HG03571 (cell line): ENCODE measurements around the gene MUC6.
"Not testable (repeated sequence)": the region's sequence is repeated elsewhere in the genome, so short reads cannot be mapped to it uniquely, and the experiment has no call there.

ENCODE experiments used
- ATAC-seq: cut with Tn5 transposase; IDR thresholded peaks from one replicate; pipeline ENCODE4 v1.9.1; 2021; ENCODE audit not compliant: unreplicated experiment

The MUC6 gene

DNA sequence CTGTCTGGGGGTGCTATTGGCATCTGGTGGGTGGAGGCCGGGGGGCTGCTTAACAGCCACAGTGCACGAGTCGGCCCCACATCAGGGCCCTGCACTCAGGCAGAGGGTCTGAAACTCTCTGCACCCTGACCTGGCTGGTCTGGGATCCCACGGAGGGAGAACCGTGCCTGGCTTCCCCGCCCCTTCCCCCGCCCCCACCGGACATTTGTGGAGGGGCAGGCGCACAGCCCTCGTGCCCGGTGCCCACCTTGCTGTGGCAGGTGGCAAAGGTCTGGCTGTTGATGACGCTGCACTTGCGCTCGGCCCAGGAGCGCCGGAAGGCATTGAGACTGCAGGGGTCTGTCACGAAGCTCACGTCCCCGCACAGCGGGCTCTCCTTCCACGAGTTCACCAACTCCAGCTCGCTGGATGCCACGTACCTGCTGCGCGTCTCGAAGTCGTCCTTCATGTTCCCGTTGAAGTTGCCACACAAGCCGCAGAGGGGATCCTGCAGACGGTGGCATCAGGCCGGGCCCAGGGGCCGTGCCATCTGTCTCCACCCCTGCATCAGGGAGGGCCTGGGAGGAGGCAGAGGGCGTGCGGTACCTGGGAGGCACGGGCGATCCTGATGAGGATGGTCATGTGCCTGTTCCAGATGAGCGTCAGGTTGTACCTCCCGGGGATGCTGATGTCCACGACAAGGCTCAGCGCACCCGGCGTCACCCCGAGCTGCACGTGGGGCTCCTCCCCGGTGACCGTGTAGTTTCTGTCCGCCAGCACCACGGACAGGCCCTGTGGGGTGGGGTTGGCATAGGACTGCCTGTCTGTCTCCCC, 11.7 kb downstream of the MUC6 start:
- ATAC-seq = no peak

DNA sequence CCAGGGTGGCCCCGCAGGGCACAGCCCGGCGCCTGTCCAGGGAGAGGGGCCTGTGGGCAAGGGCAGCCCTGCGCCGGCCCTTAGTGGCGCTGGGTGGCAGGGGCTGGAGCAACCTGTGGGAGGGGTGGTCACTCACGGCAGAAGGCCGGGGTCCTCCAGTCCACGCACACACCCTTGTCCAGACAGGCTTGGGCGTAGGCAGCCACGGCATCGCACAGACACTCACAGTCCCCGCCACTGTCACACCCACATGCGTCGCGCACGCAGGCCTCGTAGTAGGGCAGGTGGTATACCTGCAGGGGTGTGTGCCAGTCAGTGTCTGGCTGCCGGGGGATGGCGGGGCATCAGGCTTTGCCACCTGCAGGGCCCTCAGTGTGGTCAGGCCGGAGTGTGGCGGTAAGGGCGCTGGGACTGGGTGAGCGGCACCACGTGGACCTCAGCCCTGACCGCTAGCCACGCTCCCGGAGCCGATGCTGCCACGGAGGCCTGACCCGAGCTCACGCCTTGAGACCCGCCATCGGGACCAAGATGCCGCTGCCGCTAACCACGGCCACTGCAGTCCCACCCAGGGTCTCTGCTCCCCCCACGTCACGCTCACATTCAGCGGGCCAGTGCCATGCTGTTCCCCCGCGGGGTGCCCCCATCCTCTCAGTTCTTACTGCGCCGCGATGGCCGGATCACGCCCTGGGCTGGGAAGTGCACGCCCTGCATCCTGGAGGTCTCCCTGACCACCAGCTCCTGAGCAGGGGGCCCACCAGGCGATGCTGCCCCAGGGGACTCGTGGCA, 12.5 kb downstream of the MUC6 start:
- ATAC-seq = no peak

DNA sequence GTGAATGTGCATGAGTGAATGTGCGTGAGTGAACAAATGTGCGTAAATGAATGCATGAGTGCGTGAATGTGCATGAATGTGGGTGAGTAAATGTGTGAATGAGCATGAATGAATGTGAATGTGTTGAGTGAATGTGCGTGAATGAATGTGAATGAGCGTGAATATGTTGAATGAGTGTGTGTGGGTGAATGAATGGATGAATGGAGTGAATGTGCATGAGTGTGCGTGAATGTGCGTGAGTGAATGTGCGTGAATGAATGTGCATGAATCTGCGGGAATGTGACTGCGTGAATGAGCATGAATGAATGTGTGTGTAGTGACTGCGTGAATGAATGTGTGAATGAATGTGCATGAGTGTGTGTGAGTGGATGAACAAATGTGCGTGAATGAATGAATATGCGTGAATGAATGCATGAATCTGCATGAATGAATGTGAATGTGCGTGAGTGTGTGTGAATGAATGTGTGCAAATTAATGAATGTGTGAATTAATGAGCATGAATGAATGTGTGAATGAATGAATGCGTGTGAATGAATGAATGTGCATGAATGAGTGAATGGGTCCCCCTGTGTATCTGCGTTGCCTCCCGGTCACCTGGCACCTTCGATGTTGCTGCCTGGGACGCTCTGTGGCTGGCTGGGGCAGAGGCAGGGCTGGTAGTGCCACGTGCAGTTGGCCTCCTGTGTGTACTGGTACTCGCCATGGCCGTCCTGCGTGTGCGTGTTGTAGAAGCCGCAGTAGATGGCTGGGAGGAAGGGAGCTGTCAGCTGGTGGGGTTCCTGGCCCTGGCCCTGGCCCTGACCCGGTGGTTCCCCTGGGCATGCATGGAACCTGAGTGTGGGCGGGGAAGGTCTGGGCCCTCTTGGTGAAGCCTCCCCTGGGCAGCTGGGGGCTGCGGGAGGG, 13.4 kb downstream of the MUC6 start:
- ATAC-seq = no peak

DNA sequence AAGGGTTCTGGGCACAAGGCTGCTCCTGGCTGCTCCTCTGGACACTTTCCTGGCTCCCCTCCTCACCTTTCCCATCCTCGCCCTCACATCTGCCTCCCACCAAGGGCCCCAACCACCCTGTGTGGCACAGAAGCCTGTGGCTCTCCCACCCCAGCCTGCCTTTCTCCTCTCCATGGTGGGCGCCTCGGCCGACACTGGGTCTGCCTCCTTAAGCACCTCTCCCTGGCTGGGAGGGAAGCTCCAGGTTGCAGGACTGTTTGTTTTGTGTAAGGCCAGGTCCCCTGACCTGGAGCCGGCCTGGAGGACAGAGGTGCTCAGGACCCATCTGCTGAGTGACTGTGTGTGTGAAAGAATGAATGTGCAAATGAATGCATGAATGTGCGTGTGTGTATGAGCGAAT, 14.1 kb downstream of the MUC6 start:
- ATAC-seq = no peak

DNA sequence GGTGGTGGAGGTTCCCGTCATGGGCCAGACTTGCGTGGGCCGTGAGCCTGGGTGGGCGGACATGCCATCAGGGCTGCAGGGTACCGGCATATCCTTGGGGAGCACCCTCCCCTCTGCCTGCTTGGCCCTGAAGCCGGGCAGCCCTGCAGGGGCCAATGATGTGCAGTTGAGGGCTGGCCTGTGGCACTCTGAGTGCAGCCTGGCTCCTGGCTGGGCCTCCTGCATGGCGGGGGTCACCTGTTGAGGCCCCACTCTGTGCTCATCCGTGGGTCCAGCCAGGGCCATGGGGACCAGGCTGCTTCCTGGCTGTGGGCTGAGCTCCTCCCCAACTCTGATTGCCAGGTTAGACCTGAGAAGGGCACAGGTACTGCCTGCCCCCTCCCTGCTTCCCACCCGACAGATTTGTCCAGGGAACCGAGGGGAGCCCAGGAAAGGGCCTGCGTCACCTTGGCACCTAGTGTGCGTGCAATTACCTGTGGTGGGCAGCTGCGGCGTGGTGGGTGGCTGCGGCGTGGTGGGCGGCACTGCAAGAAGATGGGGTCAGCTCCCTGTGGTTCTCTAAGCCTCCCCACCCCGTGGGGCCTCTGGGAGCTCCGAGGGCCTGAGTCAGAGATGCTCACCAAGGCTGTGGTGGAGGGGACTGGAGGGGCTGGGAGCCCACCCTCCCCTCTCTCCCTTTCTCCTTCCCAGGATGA, 16.2 kb downstream of the MUC6 start:
- ATAC-seq = no peak

DNA sequence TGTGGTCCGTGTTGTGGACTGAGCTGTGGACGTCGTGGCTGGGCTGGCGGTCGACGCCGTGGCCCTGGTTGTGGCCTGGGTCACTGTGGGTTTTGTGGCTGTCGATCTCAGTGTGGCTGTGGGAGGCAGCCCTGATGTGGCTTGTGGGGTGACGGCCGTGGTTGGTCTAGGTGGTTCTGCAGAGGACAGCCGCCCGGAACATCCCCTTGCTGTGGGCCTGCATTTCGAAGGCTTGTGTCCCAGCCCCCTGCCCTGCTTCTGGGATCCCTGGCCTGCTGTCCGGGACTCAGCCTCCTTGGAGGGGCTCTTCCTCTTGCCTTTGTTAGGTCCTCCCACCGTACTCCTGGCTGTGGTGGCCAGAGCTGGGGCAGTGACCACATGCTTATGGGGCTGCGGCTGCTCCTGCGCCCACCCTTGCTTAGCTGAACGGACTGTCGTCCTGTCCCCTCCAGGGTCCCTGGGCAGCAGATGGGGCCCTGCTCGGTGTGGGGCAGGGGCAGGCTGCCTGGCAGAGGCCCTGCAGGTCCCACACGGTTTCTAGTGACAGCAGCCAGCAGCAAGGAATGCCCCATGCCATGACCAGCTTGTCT, 17.1 kb downstream of the MUC6 start:
- ATAC-seq = no peak

DNA sequence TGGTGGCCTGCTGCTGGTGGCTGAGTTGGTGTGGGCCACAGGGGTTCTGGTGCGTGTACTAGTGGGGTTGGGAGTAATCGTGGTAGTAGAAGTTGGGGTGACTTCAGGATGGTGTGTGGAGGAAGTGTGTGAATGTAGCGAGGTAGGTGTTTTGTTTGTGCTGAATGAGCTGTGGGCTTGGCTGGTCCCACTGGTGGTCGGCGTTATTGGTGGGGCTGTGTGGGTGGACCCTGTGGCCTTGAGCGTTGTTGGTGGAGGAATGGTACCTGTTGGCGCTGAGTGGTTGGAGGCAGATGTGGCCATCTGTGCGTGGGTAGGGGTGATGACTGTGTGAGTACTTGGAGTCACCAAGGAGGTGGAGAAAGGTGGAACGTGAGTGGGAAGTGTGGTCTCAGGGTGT, 18.4 kb downstream of the MUC6 start:
- ATAC-seq = no peak

DNA sequence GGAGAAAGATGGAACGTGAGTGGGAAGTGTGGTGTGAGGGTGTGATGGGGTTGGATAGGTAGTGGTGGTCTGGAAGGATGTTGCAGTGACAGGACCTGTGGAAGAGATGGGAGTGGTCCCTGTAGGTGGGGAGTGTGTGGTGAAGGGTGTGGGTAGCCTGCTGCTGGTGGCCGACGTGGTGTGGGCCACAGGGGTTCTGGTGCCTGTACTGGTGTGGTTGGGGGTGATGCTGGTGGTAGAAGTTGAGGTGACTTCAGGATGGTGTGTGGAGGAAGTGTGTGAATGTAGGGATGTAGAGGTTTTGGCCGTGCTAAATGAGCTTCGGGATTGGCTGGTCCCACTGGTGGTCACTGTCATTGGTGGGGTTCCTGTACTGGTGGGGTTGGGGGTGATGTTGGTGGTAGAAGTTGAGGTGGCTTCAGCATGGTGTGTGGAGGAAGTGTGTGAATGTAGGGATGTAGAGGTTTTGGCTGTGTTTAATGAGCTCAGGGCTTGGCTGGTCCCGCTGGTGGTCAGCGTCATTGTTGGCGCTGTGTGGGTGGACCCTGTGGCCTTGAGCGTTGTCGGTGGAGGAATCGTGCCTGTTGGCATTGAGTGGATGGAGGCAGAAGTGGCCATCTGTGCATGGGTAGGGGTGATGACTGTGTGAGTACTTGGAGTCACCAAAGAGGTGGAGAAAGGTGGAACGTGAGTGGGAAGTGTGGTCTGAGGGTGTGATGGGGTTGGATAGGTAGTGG, 19.1 kb downstream of the MUC6 start:
- no peak for ATAC-seq

DNA sequence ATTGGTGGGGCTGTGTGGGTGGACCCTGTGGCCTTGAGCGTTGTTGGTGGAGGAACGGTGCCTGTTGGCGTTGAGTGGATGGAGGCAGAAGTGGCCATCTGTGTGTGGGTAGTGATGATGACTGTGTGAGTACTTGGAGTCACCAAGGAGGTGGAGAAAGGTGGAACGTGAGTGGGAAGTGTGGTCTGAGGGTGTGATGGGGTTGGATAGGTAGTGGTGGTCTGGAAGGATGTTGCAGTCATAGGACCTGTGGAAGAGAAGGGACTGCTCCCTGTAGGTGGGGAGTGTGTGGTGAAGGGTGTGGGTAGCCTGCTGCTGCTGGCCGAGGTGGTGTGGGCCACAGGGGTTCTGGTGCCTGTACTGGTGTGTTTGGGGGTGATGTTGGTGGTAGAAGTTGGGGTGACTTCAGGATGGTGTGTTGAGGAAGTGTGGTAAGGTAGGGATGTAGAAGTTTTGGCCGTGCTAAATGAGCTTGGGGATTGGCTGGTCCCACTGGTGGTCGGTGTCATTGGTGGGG, 19.9 kb downstream of the MUC6 start:
- ATAC-seq = not testable (repeated sequence)

DNA sequence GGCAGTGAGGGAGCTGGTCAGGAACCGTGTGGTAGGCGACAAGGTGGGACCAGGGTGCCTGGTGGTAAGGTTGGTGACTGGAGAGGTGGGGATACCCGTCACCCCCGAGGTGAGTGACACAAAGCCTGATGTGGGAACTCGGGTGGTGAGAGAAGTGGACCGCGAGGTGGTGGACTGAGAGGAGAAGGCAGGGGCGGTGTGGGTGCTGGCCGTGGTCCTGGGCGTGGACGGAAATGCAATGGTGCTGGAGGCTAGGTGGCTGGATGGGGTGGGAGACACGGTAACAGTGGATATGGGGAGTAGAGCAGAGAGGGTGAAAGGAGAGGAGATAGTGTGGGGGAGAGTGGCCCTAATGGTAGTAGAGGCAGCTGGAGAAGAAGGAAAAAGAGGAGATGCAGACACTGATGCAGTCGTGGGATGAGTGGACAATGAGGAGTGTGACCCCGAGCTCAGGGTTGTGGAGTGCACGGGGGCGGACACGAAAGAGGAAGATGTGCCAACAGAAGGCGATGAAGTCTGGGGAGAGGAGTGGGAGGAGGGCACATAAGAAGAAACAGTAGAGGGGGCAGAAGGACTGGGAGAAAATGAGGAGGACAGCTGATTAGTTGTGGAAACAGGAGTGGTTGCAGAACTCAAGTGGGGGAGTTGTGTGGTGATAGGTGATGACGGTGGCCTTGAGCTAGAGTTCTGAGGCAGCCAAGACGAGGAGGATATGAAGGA, 20.5 kb downstream of the MUC6 start:
- ATAC-seq = no peak

DNA sequence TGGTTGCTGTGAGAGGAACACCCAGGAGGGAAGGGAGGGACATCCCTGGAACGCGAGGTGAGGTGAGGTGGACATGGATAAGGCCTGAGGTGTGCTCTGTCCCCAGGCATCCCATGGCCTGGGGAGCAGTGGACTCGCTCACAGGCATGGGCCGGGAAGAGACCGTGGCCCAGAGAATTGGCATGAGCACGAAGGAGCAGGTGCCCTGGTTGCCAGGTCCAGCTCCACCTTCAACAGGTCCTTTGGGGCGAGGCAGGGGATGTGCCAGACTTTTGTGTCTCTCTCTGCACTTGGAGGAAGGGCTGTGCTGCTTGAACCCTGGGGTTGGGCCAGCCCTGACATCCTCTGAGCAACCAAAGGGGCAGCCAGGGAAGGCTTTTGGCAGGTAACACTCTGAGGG, 21.5 kb downstream of the MUC6 start:
- ATAC-seq = no peak

DNA sequence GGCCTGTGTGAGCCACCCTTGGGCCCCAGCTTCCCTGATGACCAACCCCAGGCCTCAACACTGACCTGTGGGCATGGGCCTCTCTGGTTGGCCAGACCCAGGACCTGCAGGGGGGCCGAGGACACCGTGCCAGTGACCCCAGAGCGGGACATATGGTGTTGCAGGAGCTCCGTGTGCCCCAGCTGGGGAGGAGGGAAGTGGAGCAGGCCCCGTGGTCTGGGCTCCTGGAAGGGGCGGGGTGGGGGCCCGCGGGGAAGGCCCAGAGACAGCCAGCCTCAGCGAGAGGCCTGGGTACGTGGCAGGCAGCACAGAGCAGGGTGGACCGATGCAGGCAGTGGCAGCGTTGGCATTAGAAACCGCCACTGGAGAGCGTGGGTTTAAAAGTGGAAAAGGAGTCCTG, 22.2 kb downstream of the MUC6 start:
- ATAC-seq = no peak

DNA sequence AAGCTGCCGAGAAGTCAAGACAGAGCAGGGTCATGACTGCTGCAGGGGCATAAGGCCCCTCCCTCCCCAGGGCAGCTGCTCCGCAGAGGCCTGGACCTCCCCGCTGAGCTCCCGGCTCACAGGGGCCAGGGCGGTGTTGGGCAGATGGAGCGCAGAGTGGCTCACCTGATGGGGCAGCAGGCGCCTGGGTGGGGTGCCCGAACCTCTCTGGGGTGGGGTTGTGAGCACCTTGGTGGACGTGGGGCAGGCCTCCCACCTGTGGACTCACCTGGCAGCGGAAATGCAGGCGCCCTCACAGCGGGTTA, 22.9 kb downstream of the MUC6 start:
- ATAC-seq = no peak

DNA sequence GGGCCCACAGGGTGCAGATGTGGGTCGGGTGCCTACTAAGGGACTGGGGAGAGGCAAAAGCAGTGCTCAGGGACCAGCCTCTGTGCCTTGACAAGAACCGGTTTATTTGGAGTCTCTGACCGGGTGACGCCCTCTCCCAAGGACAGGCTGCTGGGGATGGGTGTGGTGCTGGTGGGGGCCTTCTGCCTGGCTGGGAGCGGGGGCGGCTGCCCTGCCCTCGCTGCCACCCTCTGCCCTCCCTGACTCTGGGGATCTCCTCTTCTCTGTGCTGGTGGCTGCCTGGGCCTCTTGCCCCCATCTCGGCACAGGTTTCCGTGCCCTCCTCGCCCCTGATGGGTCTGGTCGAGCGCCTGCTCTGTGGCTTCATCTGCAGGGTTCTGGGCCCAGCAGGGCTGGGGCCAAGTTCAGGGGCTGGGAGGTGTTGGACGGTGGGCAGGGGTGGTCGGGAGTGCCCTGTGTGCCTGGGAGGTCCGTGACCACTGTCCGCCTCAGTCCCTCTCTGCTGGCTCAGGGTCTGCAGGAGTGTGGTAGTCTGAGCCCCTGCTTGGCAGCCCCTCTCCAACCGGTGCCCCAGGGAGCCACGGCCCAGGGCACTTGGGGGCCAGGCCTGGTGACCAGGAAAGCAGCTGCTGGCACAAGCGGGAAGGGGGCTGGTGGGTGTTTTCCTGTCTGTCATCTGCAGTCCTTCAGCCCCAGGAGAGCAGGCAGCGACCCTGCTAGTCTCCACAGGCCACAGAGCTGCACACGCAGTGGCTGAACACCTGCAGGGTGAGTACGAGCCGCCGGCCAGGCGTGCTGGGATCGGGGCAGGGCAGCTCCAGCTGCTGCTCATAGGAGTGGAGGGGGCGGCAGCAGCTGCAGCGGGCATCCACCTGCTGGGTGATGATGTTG, 23.5 kb downstream of the MUC6 start:
- ATAC-seq = no peak

DNA sequence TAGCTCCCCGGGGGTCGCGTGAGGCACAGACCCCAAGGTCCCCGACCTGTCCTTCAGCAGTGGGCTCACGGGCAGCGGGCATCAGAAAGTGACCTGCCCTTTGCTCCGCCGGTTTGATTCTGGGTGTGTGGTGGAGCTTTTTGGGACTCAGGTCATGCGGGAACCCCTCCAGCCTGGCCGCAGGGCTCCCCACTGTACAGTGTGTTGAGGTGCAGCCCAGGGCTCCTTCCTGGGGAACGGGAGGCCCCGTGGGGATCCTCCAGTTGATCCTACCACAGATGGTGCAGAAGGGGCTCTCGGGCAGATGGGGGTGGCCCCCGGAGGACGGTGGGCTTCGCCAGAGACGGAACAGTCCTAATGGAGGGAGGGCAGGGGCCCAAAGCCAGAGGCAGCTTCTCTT, 24.2 kb downstream of the MUC6 start:
- ATAC-seq = no peak

DNA sequence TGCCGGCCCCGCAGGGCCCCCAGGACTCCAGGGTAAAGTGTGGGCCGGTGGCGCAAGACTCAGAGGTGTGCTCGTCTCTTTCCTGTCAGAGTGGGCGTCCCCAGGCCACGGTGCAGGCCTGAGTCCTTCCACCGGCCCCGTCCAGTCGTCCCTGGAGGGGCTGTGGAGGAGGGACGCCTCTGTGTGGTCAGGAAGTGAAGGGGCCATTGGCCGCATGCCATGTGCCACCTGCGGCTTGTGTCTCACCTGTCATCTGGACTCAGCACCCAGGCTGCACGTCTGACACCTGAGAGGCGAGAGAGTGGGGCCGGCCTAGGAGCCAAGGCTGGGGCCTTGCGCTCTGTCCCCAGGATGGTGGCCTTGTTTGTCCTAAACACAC, 25.2 kb downstream of the MUC6 start:
- ATAC-seq = no peak

DNA sequence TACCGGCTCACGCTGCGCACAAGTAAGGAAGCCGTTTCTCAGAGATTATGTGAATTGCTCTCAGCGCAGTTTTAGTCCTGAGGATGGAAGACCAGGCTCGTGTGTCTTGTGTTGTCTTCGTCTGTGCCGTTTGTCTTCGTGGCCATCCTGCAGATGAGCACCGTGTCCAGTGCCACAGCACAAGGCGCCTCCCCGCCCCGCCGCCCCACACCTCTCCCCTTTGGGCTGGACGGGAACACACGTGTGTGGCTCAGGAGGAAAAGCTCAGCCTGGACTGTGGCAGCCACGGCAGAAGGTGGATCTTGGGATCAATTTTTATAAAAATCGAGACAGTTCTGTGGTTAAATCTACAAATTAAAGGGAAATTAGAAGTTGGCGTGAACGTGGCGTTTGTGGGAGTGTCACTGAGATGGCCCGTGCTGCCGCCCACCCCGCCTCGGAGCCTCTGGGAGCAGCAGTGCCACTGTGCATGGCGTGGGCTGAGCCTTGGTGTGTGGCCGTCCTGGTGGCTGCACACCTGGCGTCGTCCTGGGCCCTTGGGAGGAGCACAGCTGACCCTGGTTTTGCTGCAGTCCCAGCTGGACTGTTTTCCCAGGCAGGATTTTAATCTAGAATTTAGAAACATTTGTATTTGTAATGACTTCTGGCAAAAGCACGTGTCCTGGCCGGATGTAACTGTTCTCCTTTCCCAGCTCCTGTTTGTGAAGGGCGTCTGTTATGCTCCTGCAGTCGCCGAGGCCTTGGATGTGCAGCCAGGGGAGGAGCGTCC, 25.8 kb downstream of the MUC6 start:
- no peak for ATAC-seq
